Measurements from ENCODE around the gene HSF5. TPM values are rescaled to one million over a fixed set of nuclear protein-coding genes. Genes with fewer than 3 reads are reported as not detected.

HSF5 gene
- total and polyA plus RNA-seq, 2 of the 4 experiments (the other 2 are of a cell fraction) = not detected

- no peak overlapping the region for H3K18ac ChIP-seq (ENCODE audit: low read depth, low read length)
- H3K9ac ChIP-seq (ENCODE audit: low read depth, low read length) = no peak overlapping the region
- H3K14ac ChIP-seq (replicated peaks; ENCODE audit: low read depth, low read length) = no peak overlapping the region
- no peaks in the 10 kb centered on the region for H3K4me1 ChIP-seq (ENCODE audit: control insufficient read depth, insufficient read depth, low read length)
- TF ChIP-seq MAZ (IDR thresholded peaks at IDR 0.05; ENCODE audit: borderline replicate concordance, low read depth, low read length) (no peak), RAD21 (IDR thresholded peaks at IDR 0.05; ENCODE audit: low read length) (no peak), CHD1 (IDR thresholded peaks at IDR 0.05; ENCODE audit: low read depth, low read length) (no peak), MAFK (IDR thresholded peaks at IDR 0.05; ENCODE audit: low read depth, low read length) (no peak), SMC3 (IDR thresholded peaks at IDR 0.05; ENCODE audit: low read depth, low read length) (no peak), CEBPB (IDR thresholded peaks at IDR 0.05; ENCODE audit: low read depth, low read length) (no peak), USF2 (IDR thresholded peaks at IDR 0.05; ENCODE audit: low read depth, low read length) (no peak), CTCF (conservative IDR thresholded peaks at IDR 0.05; ENCODE audit: low read depth, low read length) (no peak), ELK1 (IDR thresholded peaks at IDR 0.05; ENCODE audit: borderline replicate concordance, low read depth, low read length) (no peak), MXI1 (IDR thresholded peaks at IDR 0.05; ENCODE audit: borderline replicate concordance, low read depth, low read length) (no peak), POLR2A (IDR thresholded peaks at IDR 0.05; ENCODE audit: low read depth, low read length) (no peak), RCOR1 (IDR thresholded peaks at IDR 0.05; ENCODE audit: insufficient replicate concordance, low read length) (no peak), BHLHE40 (IDR thresholded peaks at IDR 0.05; ENCODE audit: low read depth, low read length) (no peak), FOS (IDR thresholded peaks at IDR 0.05; ENCODE audit: low read depth, low read length) (no peak), NFE2L2 (IDR thresholded peaks at IDR 0.05; ENCODE audit: low read depth, low read length) (no peak), RFX5 (IDR thresholded peaks at IDR 0.05; ENCODE audit: low read depth, low read length) (no peak)
- no peaks in the 10 kb centered on the region for H4K20me1 ChIP-seq (ENCODE audit: insufficient read depth, low read length)
- no peak overlapping the region for H4K5ac ChIP-seq (ENCODE audit: low read depth, low read length)
- no peak overlapping the region for H2AK5ac ChIP-seq (ENCODE audit: low read depth, low read length)
- no peak overlapping the region for H2AK9ac ChIP-seq (replicated peaks; ENCODE audit: low read depth, low read length, poor library complexity)
- H2BK15ac ChIP-seq (ENCODE audit: low read depth, low read length) = no peak overlapping the region
- 0% methylated on average over 1 of the region's 3 CpGs; no CpG with 5 or more reads in 1 of the 2 experiments for whole genome bisulfite sequencing, 2 experiments (ENCODE audit: extremely low coverage in 2 of 2, insufficient read length in 1 of 2)
- no peak overlapping the region for H3K4me2 ChIP-seq (ENCODE audit: low read depth, low read length)
- no peak overlapping the region for H3K4ac ChIP-seq (ENCODE audit: low read depth, low read length)
- ChIA-PET POLR2A (ENCODE audit: unreplicated experiment) (no interaction called here), CTCF (no interaction called here)
- no TSS peak for BruUV-seq (replicated peaks)
- H3K27me3 ChIP-seq (ENCODE audit: control insufficient read depth, insufficient read depth, low read length) = peaks cover 23% of the 10 kb centered on the region
- no peak overlapping the region for H4K91ac ChIP-seq (ENCODE audit: insufficient read depth, low read depth, low read length)
- no peak overlapping the region for H2BK120ac ChIP-seq (ENCODE audit: low read depth, low read length)
- H3K56ac ChIP-seq (ENCODE audit: extremely low read depth, insufficient read depth, low read length) = no peak overlapping the region
- H2BK20ac ChIP-seq (ENCODE audit: low read depth, low read length) = no peak overlapping the region
- no peaks in the 10 kb centered on the region for H3K79me1 ChIP-seq (ENCODE audit: low read depth in 1 of 2, low read length in 2 of 2)
- intact Hi-C loops (cut with micrococcal nuclease) = no loop called here
- H3K36me3 ChIP-seq (ENCODE audit: control insufficient read depth, insufficient read depth, low read length) = no peaks in the 10 kb centered on the region
- dilution Hi-C loops (cut with HindIII; ENCODE audit: low sequenced_read_pairs, unreplicated experiment) = no loop called here
- no peaks in the 10 kb centered on the region for H3K9me1 ChIP-seq (ENCODE audit: insufficient read depth, low read length)
- no peak overlapping the region for H3K4me3 ChIP-seq (ENCODE audit: insufficient read depth, low read depth, low read length)
- no peak overlapping the region for H4K8ac ChIP-seq (ENCODE audit: low read depth in 2 of 2, low read length in 2 of 2)
- ATAC-seq (ENCODE audit: low read depth) = no peak
- H3K27ac ChIP-seq (ENCODE audit: insufficient read depth, low read length) = no peak overlapping the region
- no peak for DNase-seq
- H3K23ac ChIP-seq (ENCODE audit: low read depth, low read length) = no peak overlapping the region
- in situ Hi-C loops (cut with MboI; ENCODE audit: low sequenced_read_pairs) = no loop called here
- no peak overlapping the region for H2BK5ac ChIP-seq (ENCODE audit: low read depth, low read length, poor library complexity, severe bottlenecking)
- H2AFZ ChIP-seq (replicated peaks; ENCODE audit: low read length, poor library complexity) = no peak overlapping the region
- H3K9me3 ChIP-seq (ENCODE audit: control insufficient read depth, insufficient read depth, low read length) = no peaks in the 10 kb centered on the region
These were observed 111.1 kb downstream of the HSF5 start for GRCh38 chr17:58377093-58377601.

Data from IMR-90 (cell line).